HEK293 (cell line): ENCODE data around the gene MCM3AP.

ENCODE experiments used
- CTCF ChIA-PET: fragments of 350-600 bp; formaldehyde crosslinking; extraction: SDS; loops from one replicate; lab custom pipeline; 2021; ENCODE audit warnings: antibody characterized with exemption; lab: Yijun Ruan, JAX
- POLR2A ChIA-PET: fragments of 300-600 bp; formaldehyde crosslinking; extraction: SDS; loops from one replicate; lab custom pipeline; 2020; ENCODE audit warnings: antibody characterized with exemption, inconsistent platforms; lab: Yijun Ruan, JAX
- H3K27ac ChIP-seq: fragments of 200-500 bp; sonication (Bioruptor generic); 2 replicates; pipeline ENCODE4 v1.5.1; 2014; ENCODE audit warnings: low read depth, low read length, control low read depth, inconsistent platforms; ENCODE audit errors: extremely low read depth
- H3K36me3 ChIP-seq, 2 experiments: fragments of 200-500 bp in 1 of 2; sonication (Bioruptor generic) in 1 of 2; 1 replicate in 1 of 2; 2 replicates in 1 of 2; pipeline ENCODE4 v1.5.1; 2014 to 2017; ENCODE audit warnings: inconsistent platforms in 2 of 2, low read length in 2 of 2; ENCODE audit not compliant: control insufficient read depth in 2 of 2, insufficient read depth in 1 of 2
- H3K4me1 ChIP-seq: fragments of 200-500 bp; sonication (Bioruptor generic); 2 replicates; pipeline ENCODE4 v1.5.1; 2014; ENCODE audit warnings: mild to moderate bottlenecking, low read length, inconsistent platforms; ENCODE audit not compliant: control insufficient read depth, insufficient read depth
- H3K4me3 ChIP-seq: 2 replicates; pipeline ENCODE4 v1.5.1; 2011; ENCODE audit warnings: low read depth, mild to moderate bottlenecking, control low read depth, low read length, moderate library complexity
- H3K9me3 ChIP-seq: fragments of 200-500 bp; sonication (Bioruptor generic); 2 replicates; pipeline ENCODE4 v1.5.1; 2014; ENCODE audit warnings: low read depth, low read length, inconsistent platforms; ENCODE audit not compliant: control insufficient read depth, insufficient read depth
- EGR2 ChIP-seq: fragments of 450-650 bp; formaldehyde crosslinking; IDR thresholded peaks from 2 replicates; pipeline ENCODE4 v1.5.1; 2016; ENCODE audit warnings: low read depth, missing biosample characterization, missing genetic modification characterization
- GLIS1 ChIP-seq: fragments of 450-650 bp; formaldehyde crosslinking; IDR thresholded peaks from 2 replicates; pipeline ENCODE4 v1.5.1; 2016; ENCODE audit warnings: missing biosample characterization, missing genetic modification characterization
- GLIS2 ChIP-seq: fragments of 450-650 bp; formaldehyde crosslinking; IDR thresholded peaks from 2 replicates; pipeline ENCODE4 v1.5.1; 2016; ENCODE audit warnings: missing biosample characterization, missing genetic modification characterization
- KLF1 ChIP-seq: fragments of 450-650 bp; formaldehyde crosslinking; IDR thresholded peaks from 2 replicates; pipeline ENCODE4 v1.5.1; 2016; ENCODE audit warnings: missing biosample characterization, missing genetic modification characterization
- KLF17 ChIP-seq: fragments of 450-650 bp; formaldehyde crosslinking; IDR thresholded peaks from 2 replicates; pipeline ENCODE4 v1.5.1; 2016; ENCODE audit warnings: missing biosample characterization, missing genetic modification characterization
- ZFHX2 ChIP-seq: fragments of 450-650 bp; formaldehyde crosslinking; conservative IDR thresholded peaks from 2 replicates; pipeline ENCODE4 v1.5.1; 2016; ENCODE audit warnings: missing biosample characterization, missing genetic modification characterization
- ZIC2 ChIP-seq: fragments of 450-650 bp; formaldehyde crosslinking; IDR thresholded peaks from 2 replicates; pipeline ENCODE4 v1.5.1; 2016; ENCODE audit warnings: missing biosample characterization, missing genetic modification characterization
- ZNF157 ChIP-seq: fragments of 450-650 bp; formaldehyde crosslinking; IDR thresholded peaks from 2 replicates; pipeline ENCODE4 v1.5.1; 2016; ENCODE audit warnings: missing biosample characterization, missing genetic modification characterization
- ZNF18 ChIP-seq: fragments of 450-650 bp; formaldehyde crosslinking; IDR thresholded peaks from 2 replicates; pipeline ENCODE4 v1.5.1; 2016; ENCODE audit warnings: missing biosample characterization, missing genetic modification characterization
- ZNF354C ChIP-seq: fragments of 450-650 bp; formaldehyde crosslinking; IDR thresholded peaks from 2 replicates; pipeline ENCODE4 v1.5.1; 2016; ENCODE audit warnings: missing biosample characterization, missing genetic modification characterization, low read depth, borderline replicate concordance
- ZNF426 ChIP-seq: fragments of 450-650 bp; formaldehyde crosslinking; IDR thresholded peaks from 2 replicates; pipeline ENCODE4 v1.5.1; 2017; ENCODE audit warnings: missing biosample characterization, missing genetic modification characterization, mild to moderate bottlenecking, inconsistent platforms, moderate library complexity
- ZNF518A ChIP-seq: fragments of 450-650 bp; formaldehyde crosslinking; conservative IDR thresholded peaks from 2 replicates; pipeline ENCODE4 v1.5.1; 2016; ENCODE audit warnings: low read depth, missing biosample characterization, missing genetic modification characterization
- ZNF558 ChIP-seq: fragments of 450-650 bp; formaldehyde crosslinking; IDR thresholded peaks from 2 replicates; pipeline ENCODE4 v1.5.1; 2016; ENCODE audit warnings: missing biosample characterization, missing genetic modification characterization
- ZNF660 ChIP-seq: fragments of 450-650 bp; IDR thresholded peaks from 2 replicates; pipeline ENCODE4 v1.5.1; 2018; ENCODE audit warnings: missing biosample characterization, mild to moderate bottlenecking, missing genetic modification characterization
- ZNF670 ChIP-seq: fragments of 450-650 bp; formaldehyde crosslinking; IDR thresholded peaks from 2 replicates; pipeline ENCODE4 v1.5.1; 2016; ENCODE audit warnings: missing biosample characterization, missing genetic modification characterization, low read depth
- ZNF837 ChIP-seq: fragments of 450-650 bp; formaldehyde crosslinking; IDR thresholded peaks from 2 replicates; pipeline ENCODE4 v1.5.1; 2016; ENCODE audit warnings: missing biosample characterization, missing genetic modification characterization

MCM3AP gene

GRCh38 chr21:46216132-46216747 lies 69.2 kb downstream of the MCM3AP start (continued):
- TF ChIP-seq ZNF518A (tag by site-specific recombination) = no peak
- TF ChIP-seq ZNF18 (tag by site-specific recombination) = no peak

- TF ChIP-seq GLIS1 = peak; percentile 83
- no peak for TF ChIP-seq ZNF426 (tag by site-specific recombination)
- peak; percentile 43; the same call in 1 of the 2 replicates for TF ChIP-seq GLIS2 (tag by site-specific recombination)
- TF ChIP-seq ZNF670 (tag by site-specific recombination) = no peak
- no peak for TF ChIP-seq ZNF558 (tag by site-specific recombination)
- TF ChIP-seq ZFHX2 (tag by site-specific recombination) = 0 out of 2 replicates have a peak, but pooled peaks have one; percentile 29
- TF ChIP-seq EGR2 (tag by site-specific recombination) = peak; percentile 54
- TF ChIP-seq ZNF157 (tag by site-specific recombination) = no peak
- TF ChIP-seq ZIC2 = peak; percentile 58
- TF ChIP-seq ZNF837 (tag by site-specific recombination) = no peak
- 0 out of 2 replicates have a peak, but pooled peaks have one; percentile 29 for TF ChIP-seq KLF17 (tag by site-specific recombination)
- TF ChIP-seq KLF1 (tag by site-specific recombination) = peak; percentile 95
- no peak for TF ChIP-seq ZNF660 (tag by site-specific recombination)
- TF ChIP-seq ZNF354C = no peak
- H3K4me3 ChIP-seq = no peak overlapping the region
- no peaks in the 10 kb centered on the region for H3K9me3 ChIP-seq
- no peaks in the 10 kb centered on the region for H3K4me1 ChIP-seq
- POLR2A ChIA-PET = interaction anchor here (0.6 kb wide), 1 partner anchor 11 kb away, joined by 3 read pairs; no protein-coding TSS in a partner anchor
- no peak overlapping the region for H3K27ac ChIP-seq
- peaks cover 4 to 41% of the 10 kb centered on the region in 2 experiments; a peak in 2 of 3 replicates for H3K36me3 ChIP-seq
- CTCF ChIA-PET = interaction anchor here (0.6 to 2.0 kb wide), 2 partner anchors 62 to 69 kb away, joined by 3 to 6 read pairs; no protein-coding TSS in a partner anchor
Measured at GRCh38 chr21:46215436-46216131, 69.8 kb downstream of the MCM3AP start.
